Parathyroid adenoma (tissue), 2 donors: ENCODE data around the gene TACC3.

ENCODE experiments used
- H2AFZ ChIP-seq: fragments of 300-600 bp; sonication (generic); one replicate; pipeline ENCODE4 v1.7.0; 2017; ENCODE audit warnings: antibody characterized with exemption, mild to moderate bottlenecking
- H3K27ac ChIP-seq: fragments of 300-600 bp; sonication (generic); one replicate; pipeline ENCODE4 v1.7.0; 2017
- H3K27me3 ChIP-seq: fragments of 300-600 bp; sonication (generic); one replicate; pipeline ENCODE4 v1.7.0; 2017; ENCODE audit warnings: low read length; ENCODE audit not compliant: control insufficient read depth, insufficient read depth
- H3K36me3 ChIP-seq: fragments of 300-600 bp; sonication (generic); one replicate; pipeline ENCODE4 v1.7.0; 2017; ENCODE audit warnings: low read length; ENCODE audit not compliant: control insufficient read depth, insufficient read depth
- H3K4me1 ChIP-seq: fragments of 300-600 bp; sonication (generic); one replicate; pipeline ENCODE4 v1.7.0; 2017; ENCODE audit warnings: control low read depth
- H3K4me2 ChIP-seq: fragments of 300-600 bp; sonication (generic); one replicate; pipeline ENCODE4 v1.7.0; 2017; ENCODE audit warnings: low read length
- H3K4me3 ChIP-seq: fragments of 300-600 bp; sonication (generic); one replicate; pipeline ENCODE4 v1.7.0; 2017; ENCODE audit warnings: low read depth, low read length
- H3K79me2 ChIP-seq: fragments of 300-600 bp; sonication (generic); one replicate; pipeline ENCODE4 v1.7.0; 2017; ENCODE audit warnings: control low read depth
- H3K9ac ChIP-seq: fragments of 300-600 bp; sonication (generic); one replicate; pipeline ENCODE4 v1.7.0; 2017; ENCODE audit warnings: mild to moderate bottlenecking
- H3K9me3 ChIP-seq: fragments of 300-600 bp; sonication (generic); one replicate; pipeline ENCODE4 v1.7.0; 2017; ENCODE audit warnings: low read length; ENCODE audit not compliant: control insufficient read depth
- CTCF ChIP-seq: fragments of 300-600 bp; sonication (generic); IDR thresholded peaks from one replicate; pipeline ENCODE4 v1.7.0; 2017; ENCODE audit warnings: antibody characterized with exemption, mild to moderate bottlenecking
- donor health status: primary hyperparathyroidism.

Gene TACC3

GRCh38 chr4:1686440-1687036 lies 34.8 kb upstream of the TACC3 start:
- Histone ChIP-seq H3K9ac (no peak overlapping the region), H2AFZ (no peak overlapping the region), H3K4me2 (no peak overlapping the region), H3K27ac (no peak overlapping the region), H3K27me3 (no peaks in the 10 kb centered on the region), H3K9me3 (no peaks in the 10 kb centered on the region), H3K79me2 (no peaks in the 10 kb centered on the region), H3K36me3 (no peaks in the 10 kb centered on the region), H3K4me3 (no peak overlapping the region), H3K4me1 (no peaks in the 10 kb centered on the region)
- no peak for TF ChIP-seq CTCF

- no peak overlapping the region for H3K4me3 ChIP-seq
- TF ChIP-seq CTCF: no peak
- no peak overlapping the region for H3K9ac ChIP-seq
- H3K27ac ChIP-seq: no peak overlapping the region
- H3K9me3 ChIP-seq: no peaks in the 10 kb centered on the region
- no peaks in the 10 kb centered on the region for H3K79me2 ChIP-seq
- no peaks in the 10 kb centered on the region for H3K4me1 ChIP-seq
- H3K27me3 ChIP-seq: no peaks in the 10 kb centered on the region
- no peaks in the 10 kb centered on the region for H3K36me3 ChIP-seq
- no peak overlapping the region for H2AFZ ChIP-seq
- H3K4me2 ChIP-seq: no peak overlapping the region
Observed at GRCh38 chr4:1690698-1691097, 30.6 kb upstream of the TACC3 start.

- H3K36me3 ChIP-seq: no peaks in the 10 kb centered on the region
- H3K4me1 ChIP-seq: no peaks in the 10 kb centered on the region
- TF ChIP-seq CTCF: no peak
- no peaks in the 10 kb centered on the region for H3K79me2 ChIP-seq
- no peaks in the 10 kb centered on the region for H3K27me3 ChIP-seq
- no peak overlapping the region for H2AFZ ChIP-seq
- no peak overlapping the region for H3K27ac ChIP-seq
- no peak overlapping the region for H3K4me2 ChIP-seq
- no peaks in the 10 kb centered on the region for H3K9me3 ChIP-seq
- no peak overlapping the region for H3K9ac ChIP-seq
- no peak overlapping the region for H3K4me3 ChIP-seq
Observed at GRCh38 chr4:1691737-1692373, 29.5 kb upstream of the TACC3 start.

DNA sequence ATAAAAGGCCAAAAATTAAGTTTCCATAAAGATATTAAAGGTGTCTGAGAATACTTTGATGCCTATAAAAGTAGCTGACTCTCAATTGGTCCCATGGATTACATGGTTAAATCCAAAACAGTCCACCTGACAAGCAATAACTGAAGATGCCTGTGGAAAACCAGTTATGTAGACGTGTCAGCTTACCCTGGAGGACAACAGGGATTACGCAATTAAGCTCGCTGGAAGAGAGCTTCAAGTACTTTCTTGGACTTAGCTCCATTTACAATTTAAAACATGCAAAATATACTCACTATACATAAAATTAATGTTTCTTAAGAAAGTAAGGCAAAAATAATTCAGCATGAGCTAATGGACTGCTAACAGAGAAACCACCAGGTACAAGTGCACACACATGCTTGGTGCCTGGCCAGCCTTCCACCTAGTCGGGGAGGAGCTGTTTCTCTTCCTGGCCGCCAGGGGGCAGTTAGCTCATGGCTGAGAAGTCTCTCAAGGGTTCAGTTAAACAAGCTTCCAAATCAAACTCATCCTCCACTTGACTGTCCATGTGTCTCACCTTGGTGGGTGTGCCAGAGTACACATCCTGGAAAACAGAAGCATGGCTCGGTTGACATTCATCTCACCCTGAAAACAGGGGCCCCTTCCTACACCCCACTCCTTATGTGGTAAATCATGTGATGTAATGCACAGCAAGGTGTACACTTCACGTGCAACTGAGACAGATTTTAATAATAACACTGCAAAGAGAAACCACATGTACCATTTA lies 28.0 kb upstream of the TACC3 start:
- H3K4me2 ChIP-seq: no peak overlapping the region
- no peak overlapping the region for H2AFZ ChIP-seq
- H3K27ac ChIP-seq: no peak overlapping the region
- H3K4me3 ChIP-seq: no peak overlapping the region
- no peaks in the 10 kb centered on the region for H3K27me3 ChIP-seq
- peak; percentile 78 for TF ChIP-seq CTCF
- no peaks in the 10 kb centered on the region for H3K4me1 ChIP-seq
- H3K9me3 ChIP-seq: no peaks in the 10 kb centered on the region
- no peak overlapping the region for H3K9ac ChIP-seq
- H3K36me3 ChIP-seq: no peaks in the 10 kb centered on the region
- H3K79me2 ChIP-seq: no peaks in the 10 kb centered on the region
